ENCODE data around the gene AKAP13.

The AKAP13 gene

GRCh38 chr15:85718271-85718971 lies 338.0 kb downstream of the AKAP13 start:
- no peak for DNase-seq

- no peak for DNase-seq
Measured at GRCh38 chr15:85718981-85719380, 338.6 kb downstream of the AKAP13 start.

GRCh38 chr15:85722374-85723152 lies 342.2 kb downstream of the AKAP13 start:
- DNase-seq, result no peak

- no peak for DNase-seq
Measured at GRCh38 chr15:85723960-85724945, 343.9 kb downstream of the AKAP13 start.

GRCh38 chr15:85725019-85725418 lies 344.6 kb downstream of the AKAP13 start:
- DNase-seq, result no peak

- DNase-seq, result no peak
Measured at GRCh38 chr15:85725564-85725963, 345.2 kb downstream of the AKAP13 start.

GRCh38 chr15:85726454-85726853 lies 346.1 kb downstream of the AKAP13 start:
- no peak for DNase-seq

GRCh38 chr15:85727068-85727467 lies 346.7 kb downstream of the AKAP13 start:
- DNase-seq, result no peak

GRCh38 chr15:85730001-85730820 lies 349.8 kb downstream of the AKAP13 start:
- DNase-seq, result no peak

GRCh38 chr15:85733416-85733815 lies 353.0 kb downstream of the AKAP13 start:
- DNase-seq, result no peak

GRCh38 chr15:85737061-85737460 lies 356.7 kb downstream of the AKAP13 start:
- DNase-seq, result no peak

GRCh38 chr15:85741021-85741421 lies 360.6 kb downstream of the AKAP13 start:
- no peak for DNase-seq

GRCh38 chr15:85741662-85742061 lies 361.3 kb downstream of the AKAP13 start:
- no peak for DNase-seq

- no peak for DNase-seq
Measured at GRCh38 chr15:85742186-85742821, 361.9 kb downstream of the AKAP13 start.

- no peak for DNase-seq
Measured at GRCh38 chr15:85743392-85744055, 363.1 kb downstream of the AKAP13 start.

GRCh38 chr15:85744579-85744978 lies 364.2 kb downstream of the AKAP13 start:
- no peak for DNase-seq

- DNase-seq, result no peak
Measured at GRCh38 chr15:85745023-85745422, 364.6 kb downstream of the AKAP13 start.

- DNase-seq, result no peak
Measured at GRCh38 chr15:85745525-85746150, 365.2 kb downstream of the AKAP13 start.

GRCh38 chr15:85746641-85747040 lies 366.2 kb downstream of the AKAP13 start:
- DNase-seq, result no peak

- no peak for DNase-seq
Measured at GRCh38 chr15:85748176-85748575, 367.8 kb downstream of the AKAP13 start.

GRCh38 chr15:85748729-85749128 lies 368.3 kb downstream of the AKAP13 start:
- DNase-seq, result no peak

Measured in activated naive CD4-positive, alpha-beta T cell (primary cell).